ENCODE data around the gene CD300A. TPM values are rescaled to one million over a fixed set of nuclear protein-coding genes. Genes with fewer than 3 reads are reported as not detected.

The CD300A gene
- total and polyA plus RNA-seq, 8 donors, result 1.6 to 35.5 (median 2.6) TPM

DNA sequence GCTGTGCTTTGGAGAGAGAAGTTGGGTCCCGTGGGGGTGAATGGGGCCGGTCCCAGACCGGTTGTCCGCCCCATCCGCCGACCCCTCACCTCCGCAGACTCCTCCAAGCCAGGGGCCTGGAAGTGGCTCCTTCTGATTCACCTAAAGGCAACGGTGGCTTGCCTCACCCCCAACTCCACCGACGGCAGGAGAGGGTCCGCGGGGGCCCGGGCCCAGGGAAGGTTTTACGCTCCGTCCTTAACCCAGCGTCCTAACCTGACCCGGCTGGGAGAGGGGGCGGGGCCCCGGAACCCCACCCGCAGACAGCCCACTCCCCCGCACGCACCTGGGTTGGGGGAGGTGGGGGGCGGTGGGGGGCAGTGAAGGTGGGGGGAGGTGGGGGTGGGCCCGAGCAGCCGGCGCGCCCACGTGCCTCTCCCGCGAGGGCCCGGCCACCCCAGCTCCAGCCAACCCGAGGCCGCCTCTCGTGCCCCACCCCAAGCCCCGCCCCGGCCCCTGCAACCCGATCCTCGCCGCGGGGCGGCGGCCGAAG, 12.7 kb upstream of the CD300A start:
- H3K36me3 ChIP-seq, result no peaks in the 10 kb centered on the region
- no peaks in the 10 kb centered on the region for H3K9me3 ChIP-seq
- TF ChIP-seq, protein P1, sequence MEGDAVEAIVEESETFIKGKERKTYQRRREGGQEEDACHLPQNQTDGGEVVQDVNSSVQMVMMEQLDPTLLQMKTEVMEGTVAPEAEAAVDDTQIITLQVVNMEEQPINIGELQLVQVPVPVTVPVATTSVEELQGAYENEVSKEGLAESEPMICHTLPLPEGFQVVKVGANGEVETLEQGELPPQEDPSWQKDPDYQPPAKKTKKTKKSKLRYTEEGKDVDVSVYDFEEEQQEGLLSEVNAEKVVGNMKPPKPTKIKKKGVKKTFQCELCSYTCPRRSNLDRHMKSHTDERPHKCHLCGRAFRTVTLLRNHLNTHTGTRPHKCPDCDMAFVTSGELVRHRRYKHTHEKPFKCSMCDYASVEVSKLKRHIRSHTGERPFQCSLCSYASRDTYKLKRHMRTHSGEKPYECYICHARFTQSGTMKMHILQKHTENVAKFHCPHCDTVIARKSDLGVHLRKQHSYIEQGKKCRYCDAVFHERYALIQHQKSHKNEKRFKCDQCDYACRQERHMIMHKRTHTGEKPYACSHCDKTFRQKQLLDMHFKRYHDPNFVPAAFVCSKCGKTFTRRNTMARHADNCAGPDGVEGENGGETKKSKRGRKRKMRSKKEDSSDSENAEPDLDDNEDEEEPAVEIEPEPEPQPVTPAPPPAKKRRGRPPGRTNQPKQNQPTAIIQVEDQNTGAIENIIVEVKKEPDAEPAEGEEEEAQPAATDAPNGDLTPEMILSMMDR (IDR thresholded peaks at IDR 0.05), result no peak
- peak overlapping the region; percentile 22 to 42 for H3K4me3 ChIP-seq
- intact Hi-C loops (cut with DNase I), result loop anchor here in 1 of 2 donors (10.0 kb wide), 1 partner anchor 69 kb away; no protein-coding TSS in a partner anchor
- H3K27me3 ChIP-seq, result peaks cover 0 to 12% of the 10 kb centered on the region in 2 donors
- peaks cover 12 to 42% of the 10 kb centered on the region in 2 donors for H3K4me1 ChIP-seq
- ATAC-seq (peak; percentile 3), DNase-seq (no peak)
- H3K27ac ChIP-seq, result peak overlapping the region; percentile 8 to 62

DNA sequence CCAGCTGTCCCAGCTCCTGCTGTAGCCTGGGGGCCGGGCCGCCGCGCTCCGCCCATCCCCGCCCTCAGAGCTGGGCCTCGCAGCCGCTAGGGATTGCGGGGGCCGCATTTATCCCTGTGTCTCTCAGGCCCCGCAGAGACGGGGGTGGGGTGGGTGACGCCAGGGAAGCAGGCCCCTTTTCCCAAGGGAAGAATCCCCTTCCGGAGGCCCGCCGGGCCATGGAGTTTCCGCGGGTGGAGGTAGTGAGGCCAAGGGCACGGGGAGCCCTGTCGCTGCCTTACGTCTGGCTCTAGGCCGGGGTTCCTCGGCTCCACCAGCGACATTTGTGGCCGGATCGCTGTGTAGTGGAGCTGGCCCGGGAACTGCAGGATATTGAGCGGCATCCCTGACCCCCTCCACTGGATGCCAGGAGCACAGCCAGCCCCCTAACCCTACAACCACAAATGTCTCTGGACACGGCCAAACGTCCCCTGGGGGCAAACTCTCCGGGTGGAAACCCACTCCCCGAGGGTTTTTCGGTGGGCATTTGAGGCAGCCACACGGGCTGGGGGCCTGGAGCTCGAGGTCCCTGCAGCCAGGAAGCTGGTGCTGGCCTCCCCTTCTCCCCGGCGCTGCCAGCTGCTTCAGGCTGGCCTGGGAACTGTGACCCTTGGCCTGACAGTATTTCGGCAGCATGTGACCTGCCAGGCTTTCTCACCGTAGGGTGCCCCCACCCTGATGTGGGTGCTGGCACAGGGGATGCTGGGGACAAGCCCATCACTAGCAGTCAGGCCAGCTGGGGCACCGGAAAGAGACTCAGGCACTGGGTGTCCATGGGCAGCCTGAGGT, 12.0 kb upstream of the CD300A start:
- intact Hi-C loops (cut with DNase I), result loop anchor here in 1 of 2 donors (10.0 kb wide), 1 partner anchor 70 kb away; no protein-coding TSS in a partner anchor
- peaks cover 12 to 42% of the 10 kb centered on the region in 2 donors for H3K4me1 ChIP-seq

DNA sequence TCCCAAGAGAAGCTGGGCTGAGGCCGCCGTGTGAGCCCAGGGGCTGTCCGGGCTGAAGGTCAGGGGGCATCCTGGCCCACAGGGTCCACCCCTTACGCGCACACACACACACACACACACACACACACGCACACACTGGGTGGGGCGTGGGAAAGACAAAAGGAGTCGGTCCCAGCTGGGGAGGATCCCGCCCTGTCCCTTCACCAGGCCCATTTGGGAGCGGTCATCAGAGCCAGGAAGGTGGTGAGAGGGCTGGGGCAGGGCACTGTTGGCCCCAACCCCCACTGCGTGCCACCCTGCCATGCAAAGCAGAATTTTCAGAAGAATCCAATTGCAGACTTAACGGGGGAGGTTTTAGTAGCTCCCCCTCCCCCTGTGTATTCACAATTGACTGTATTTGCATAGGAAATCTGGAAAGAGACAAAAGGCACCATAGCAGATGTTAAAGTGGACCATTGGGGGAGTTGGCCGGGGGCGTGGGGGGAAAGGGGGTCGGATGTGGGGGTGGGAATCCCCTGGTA, 11.3 kb upstream of the CD300A start:
- no peak for DNase-seq
- Histone ChIP-seq H3K4me1 (peaks cover 12 to 42% of the 10 kb centered on the region in 2 donors), H3K36me3 (no peaks in the 10 kb centered on the region), H3K4me3 (no peak overlapping the region), H3K9me3 (no peaks in the 10 kb centered on the region), H3K27ac (peak overlapping the region; percentile 59 to 62), H3K27me3 (peaks cover 0 to 12% of the 10 kb centered on the region in 2 donors)
- ATAC-seq, result no peak
- TF ChIP-seq, protein P1 (IDR thresholded peaks at IDR 0.05), result no peak
- intact Hi-C loops (cut with DNase I), result loop anchor here in 1 of 2 donors (10.0 kb wide), 1 partner anchor 70 kb away; no protein-coding TSS in a partner anchor

More for the DNA sequence above, 12.0 kb upstream of the CD300A start:
- H3K36me3 ChIP-seq, result no peaks in the 10 kb centered on the region
- no peaks in the 10 kb centered on the region for H3K9me3 ChIP-seq
- peak overlapping the region; percentile 59 to 62 for H3K27ac ChIP-seq
- peak overlapping the region; percentile 22 to 42 for H3K4me3 ChIP-seq
- DNase-seq, result peak; percentile 87 to 99 (median 94)
- peak; percentile 98 for ATAC-seq
- H3K27me3 ChIP-seq, result peaks cover 0 to 12% of the 10 kb centered on the region in 2 donors
- TF ChIP-seq, protein P1 (IDR thresholded peaks at IDR 0.05), result peak; percentile 24 to 61

DNA sequence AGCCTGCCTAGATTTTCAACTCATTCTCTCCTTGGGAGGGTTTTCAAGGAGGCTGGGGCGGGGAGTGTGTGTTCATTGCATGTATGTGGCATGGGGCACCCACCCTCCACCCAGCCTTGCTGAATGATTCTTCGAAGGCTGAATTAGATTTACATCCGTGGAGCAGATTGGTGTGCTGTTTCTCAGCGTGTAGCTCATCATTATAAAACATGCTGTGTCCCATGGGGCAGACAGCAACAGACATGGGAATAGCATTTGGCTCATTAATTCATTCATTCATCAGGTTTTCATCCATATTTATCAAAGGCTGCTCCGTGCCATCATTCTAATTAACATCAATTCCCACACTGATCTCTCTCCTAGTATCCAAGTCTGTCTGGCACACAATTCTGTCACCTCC, 10.6 kb upstream of the CD300A start:
- DNase-seq (peak in 1 of 4 donors; percentile 15), ATAC-seq (no peak)
- Histone ChIP-seq H3K27ac (no peak overlapping the region), H3K27me3 (peaks cover 0 to 12% of the 10 kb centered on the region in 2 donors), H3K4me1 (peaks cover 12 to 42% of the 10 kb centered on the region in 2 donors), H3K9me3 (no peaks in the 10 kb centered on the region), H3K36me3 (no peaks in the 10 kb centered on the region), H3K4me3 (no peak overlapping the region)
- TF ChIP-seq, protein P1 (IDR thresholded peaks at IDR 0.05), result no peak
- intact Hi-C loops (cut with DNase I), result loop anchor here in 1 of 2 donors (10.0 kb wide), 1 partner anchor 71 kb away; no protein-coding TSS in a partner anchor

All from left lung (tissue), 10 donors.